ENCODE measurements around the gene ANO9.

GRCh38 chr11:431921-432320, 9.9 kb downstream of the ANO9 start:
- no peak for TF ChIP-seq STAT1 (IDR thresholded peaks at IDR 0.05; ENCODE audit: unreplicated experiment)
- no peak for TF ChIP-seq CTCF (conservative IDR thresholded peaks at IDR 0.05; ENCODE audit: low read depth in 2 of 2)
- TF ChIP-seq CREB1 (CRISPR knock-in tag; IDR thresholded peaks at IDR 0.05; ENCODE audit: low read depth): no peak
- no peak for TF ChIP-seq POLR2AphosphoS5 (IDR thresholded peaks at IDR 0.05; ENCODE audit: low read depth)
